Skin of body (tissue), 2 donors: Measurements from ENCODE around the gene SPO11. TPM values are rescaled to one million over a fixed set of nuclear protein-coding genes. Genes with fewer than 3 reads are reported as not detected.

Source experiments
- DNase-seq: peaks from one replicate; lab custom pipeline; 2025; lab: John Stamatoyannopoulos, UW
- total RNA-seq: library from RNA; depleted of rRNA; stranded (reverse); fragments of >200 nt; gene quantifications from one replicate; pipeline ENCODE4 v1.2.3, GENCODE V29; 2014

SPO11 gene
- total RNA-seq, 1 donor from 2014 or later: not detected

DNA sequence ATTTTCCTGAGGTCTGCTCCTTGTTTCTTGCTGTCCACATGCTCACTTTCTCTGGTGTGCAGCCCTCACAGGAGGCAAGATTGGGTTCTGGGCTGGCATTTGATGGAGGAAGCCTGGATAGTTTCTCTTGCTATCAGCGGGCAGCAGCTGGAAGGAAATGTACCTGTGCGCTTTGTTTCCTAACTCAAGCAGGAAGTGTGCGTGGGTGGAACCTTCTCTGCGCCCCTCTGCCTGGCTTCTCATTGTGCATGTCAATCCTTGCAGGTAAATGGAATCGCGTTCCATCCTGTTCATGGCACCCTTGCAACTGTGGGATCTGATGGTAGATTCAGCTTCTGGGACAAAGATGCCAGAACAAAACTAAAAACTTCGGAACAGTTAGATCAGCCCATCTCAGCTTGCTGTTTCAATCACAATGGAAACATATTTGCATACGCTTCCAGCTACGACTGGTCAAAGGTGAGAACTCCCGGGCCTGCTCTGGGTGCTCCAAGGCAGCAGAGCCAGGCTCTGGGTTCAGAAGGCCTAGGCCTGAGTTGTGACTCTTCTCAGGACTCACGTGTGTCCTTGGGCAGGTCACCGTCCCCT, 44.8 kb downstream of the SPO11 start:
- no peak for DNase-seq

DNA sequence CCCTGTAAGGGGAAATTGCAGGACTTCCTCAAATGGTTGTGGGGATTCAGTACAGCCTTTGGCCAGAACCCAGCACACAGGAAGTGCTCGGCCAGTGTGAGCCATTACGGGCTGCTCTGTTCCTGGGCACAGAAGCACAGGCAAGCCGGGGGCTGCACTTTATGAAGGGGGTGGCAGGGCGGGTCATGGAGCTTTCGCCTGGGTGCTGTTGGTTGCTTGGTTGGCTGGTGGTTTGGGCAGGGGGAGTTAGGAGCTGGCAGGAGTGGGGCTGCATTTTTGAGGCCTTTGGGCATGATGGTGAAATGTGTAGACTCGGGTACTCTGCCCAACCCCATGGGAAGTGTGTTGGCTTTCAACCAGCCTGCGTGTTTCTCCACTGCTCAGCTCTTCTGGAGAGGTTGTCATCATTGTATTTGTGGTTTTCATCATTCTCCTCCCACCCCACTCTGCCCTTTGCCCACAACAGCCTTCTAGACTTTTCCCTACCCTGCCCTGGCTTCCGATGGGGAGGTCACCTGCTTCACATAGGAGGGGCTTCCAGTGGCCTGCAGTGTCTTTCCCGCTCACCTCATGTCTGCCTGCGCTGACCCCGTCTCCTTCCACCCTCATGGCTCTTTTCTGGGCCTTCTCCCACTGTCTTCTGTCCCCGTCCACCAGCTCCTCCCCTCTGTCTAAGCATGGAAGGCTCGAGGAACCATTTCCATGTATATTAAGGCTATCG, 45.5 kb downstream of the SPO11 start:
- DNase-seq: no peak

DNA sequence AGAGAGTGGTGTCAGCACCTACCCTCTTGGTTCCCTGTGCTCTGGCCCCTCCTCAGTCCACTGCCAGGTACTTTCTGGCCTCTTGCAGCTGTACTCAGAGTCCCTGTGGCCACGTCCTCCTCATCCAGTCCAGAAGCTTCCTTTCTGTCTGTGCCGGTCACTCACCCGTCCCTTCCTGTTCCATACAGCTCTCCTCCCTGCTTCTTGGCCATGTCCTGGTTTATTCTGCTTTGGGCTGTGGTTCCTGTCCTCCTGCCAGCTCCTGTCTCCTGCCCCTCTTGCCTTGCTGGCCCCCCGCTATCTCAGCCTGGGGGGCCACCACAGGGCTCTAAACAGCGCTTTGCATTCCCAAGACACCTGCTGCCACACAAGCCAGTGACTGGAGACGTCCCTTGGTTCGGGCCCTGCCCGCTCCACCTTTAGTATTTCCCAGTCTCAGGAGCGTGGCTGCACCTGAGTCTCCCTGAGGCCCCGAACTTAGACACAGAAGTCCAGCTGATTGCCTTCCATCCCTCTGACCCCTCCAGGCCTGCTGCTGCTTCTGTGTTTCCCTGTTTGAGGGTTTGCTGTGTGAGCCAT, 46.1 kb downstream of the SPO11 start:
- DNase-seq: no peak

DNA sequence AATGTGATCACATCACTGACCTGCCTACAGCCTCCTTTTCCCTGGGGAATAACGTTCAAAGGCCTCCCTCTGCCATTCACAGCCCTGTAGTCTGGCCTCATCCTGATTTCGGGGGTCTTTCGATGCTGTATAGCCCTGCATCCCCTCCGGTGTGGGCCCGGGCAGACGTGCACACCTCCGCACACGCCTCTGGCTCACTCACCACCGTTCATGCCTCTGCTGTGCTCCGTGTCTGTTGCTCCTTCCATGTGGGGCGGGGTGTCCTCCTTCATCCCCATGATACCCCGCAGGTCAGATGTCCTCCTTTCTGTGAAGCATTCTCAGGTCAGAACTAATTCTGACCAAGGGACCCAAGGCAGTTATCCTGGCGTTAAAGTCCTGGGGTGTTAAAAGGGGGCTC, 47.7 kb downstream of the SPO11 start:
- no peak for DNase-seq

DNA sequence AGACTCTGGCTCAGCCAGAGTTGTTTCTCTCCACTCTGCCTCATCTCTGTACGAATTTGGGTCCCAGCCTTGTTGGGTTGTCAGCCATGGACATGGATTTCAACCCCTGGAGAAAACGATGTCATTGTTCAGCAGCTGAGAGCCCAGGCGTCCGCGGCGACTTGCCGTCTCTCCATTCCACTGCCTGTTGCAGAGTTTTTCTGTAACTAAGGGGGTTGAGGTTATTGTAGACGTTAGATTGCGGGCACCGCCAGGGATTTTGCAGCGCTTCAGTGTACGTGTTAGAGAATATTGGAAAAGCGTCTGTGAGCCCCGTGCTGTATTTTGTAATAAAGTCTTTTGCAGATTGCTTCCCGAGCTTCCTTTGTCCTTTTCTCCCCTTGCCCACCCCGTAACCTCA, 48.5 kb downstream of the SPO11 start:
- no peak for DNase-seq

DNA sequence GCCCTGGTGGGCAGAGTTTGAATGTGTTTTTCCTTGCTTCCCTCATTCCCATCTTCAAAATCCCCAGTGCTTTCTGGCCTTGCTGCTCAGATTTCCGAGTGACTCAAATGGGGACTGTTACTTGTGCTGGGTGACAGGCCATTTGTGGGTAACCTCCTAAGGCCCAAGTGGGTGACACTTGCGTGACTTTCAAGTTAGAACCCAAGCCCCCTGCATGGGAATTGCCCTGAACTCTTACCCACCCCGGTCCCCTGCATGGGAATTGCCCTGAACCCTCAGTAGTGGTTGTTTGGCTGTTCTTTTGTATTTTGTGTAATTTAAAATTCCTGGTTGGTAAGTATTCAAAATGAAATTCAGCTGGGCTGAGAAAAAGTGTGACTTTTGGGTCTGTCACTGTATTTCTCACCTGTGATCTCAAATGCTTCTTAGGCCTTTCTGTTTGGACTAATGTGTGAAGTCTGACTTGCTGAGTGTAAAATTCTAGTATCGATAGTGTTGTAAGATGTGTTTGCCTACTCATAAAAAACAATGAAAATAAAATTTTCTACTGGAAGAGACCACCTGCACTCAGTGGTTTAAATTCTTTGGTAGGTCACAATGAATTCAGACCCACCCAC, 49.2 kb downstream of the SPO11 start:
- no peak for DNase-seq

DNA sequence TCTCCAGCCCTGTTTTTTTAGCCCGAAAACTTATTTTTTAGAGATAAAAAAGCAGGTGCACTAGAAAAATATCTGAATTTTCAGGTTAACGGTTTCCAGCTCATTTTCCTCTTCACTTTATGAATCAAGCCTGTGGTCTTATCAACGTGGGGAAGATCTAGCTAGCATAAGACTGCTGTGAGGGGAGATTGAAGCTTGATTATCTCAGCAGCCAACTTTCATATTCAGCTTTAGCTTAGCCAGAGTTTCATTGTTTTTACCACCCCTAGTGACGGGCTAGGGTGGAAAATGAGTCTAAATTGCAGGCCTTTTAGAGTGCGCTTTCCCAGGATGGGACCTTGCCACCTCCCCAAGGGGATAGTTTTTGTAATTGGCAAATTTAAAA, 49.7 kb downstream of the SPO11 start:
- no peak for DNase-seq

DNA sequence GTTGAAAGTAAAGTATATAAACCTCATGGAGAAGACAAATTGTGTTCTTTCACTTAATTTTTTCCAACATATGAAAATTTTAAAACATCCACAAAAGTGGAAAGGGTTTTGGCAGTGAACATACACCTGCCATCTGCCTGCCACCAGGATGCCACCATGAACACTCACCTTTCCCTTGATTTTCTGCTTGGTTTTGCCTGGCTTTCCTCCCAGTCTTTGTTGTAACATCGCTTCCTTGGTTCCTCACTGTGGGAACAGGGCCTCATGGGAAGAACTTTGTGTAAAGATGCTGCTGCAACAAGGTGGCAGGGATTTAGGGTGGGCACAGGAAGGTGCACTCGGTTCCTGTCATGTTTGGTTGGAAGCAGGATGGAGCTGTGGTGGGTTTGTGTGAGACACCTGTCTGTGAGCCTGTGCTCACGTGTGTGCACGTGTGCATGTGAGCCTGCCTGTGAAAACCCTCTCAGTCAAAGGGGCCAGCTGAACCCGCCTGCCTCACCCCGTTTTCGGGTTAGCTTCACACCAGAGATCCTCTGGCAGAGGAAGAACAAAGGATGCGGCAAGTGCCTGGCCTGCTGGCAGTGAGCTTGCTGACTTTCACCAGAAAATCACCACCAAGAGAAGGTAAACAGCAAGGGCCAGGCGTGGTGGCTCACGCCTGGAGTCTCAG, 50.6 kb downstream of the SPO11 start:
- DNase-seq: no peak

DNA sequence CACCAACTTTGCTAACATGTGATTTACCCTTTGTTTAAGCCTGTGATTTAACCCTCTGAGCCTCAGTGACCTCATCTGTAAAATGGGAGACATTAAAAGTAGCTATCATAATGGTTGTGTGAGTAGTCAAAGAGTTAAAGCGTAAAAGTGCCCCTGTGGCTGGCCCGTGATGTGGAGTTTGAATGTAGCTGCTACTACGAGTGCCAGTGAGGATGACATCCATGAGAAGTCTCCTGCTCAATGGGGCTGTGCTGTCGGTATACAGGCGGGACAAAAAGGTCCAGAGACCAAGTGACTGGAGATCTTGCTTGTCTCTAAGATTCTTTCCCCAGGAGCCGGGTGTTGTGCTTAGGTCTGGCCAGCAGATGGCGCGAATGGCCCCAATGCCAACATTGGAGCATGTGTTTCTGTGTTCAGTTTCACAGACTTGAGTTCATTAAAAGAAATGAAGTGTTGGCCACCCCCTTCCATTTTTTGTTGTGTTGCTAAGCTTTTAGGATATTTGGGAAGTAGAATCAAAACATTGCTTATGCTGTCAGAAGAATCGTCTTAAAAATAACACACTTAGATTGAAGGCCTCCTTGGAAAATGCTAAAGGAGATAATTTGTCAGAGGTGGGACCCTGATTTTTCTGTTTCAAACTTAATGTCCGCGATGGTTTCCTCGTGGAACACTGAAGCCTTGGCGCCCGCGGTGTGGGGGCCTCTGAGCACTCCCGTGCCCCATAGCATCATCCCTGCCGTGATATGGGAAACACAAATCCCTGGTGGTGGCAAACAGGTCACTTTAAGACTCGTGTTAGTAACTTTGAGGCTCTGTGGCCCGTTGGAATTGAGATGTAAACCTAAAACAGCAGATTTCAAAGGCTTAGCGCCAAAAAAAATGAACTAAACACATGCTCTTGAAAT, 52.2 kb downstream of the SPO11 start:
- peak; percentile 89 for DNase-seq

DNA sequence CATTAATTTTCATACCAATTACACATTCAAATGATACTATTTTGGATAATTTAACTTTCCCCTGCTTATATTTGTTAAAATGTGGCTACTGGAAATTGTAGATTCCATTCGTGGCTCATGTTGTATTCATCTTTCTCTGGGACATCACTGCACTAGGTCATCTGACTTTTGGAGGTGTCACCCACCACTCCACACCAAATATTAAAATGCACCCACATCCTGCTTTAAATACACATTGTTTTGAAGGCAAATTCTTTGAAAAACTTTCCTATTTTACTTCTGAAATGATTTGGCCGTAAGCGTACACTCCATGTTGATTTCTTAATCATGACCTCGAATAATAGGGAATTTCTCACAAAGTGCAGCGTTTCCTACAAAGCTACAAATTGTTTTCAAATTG, 52.9 kb downstream of the SPO11 start:
- no peak for DNase-seq

DNA sequence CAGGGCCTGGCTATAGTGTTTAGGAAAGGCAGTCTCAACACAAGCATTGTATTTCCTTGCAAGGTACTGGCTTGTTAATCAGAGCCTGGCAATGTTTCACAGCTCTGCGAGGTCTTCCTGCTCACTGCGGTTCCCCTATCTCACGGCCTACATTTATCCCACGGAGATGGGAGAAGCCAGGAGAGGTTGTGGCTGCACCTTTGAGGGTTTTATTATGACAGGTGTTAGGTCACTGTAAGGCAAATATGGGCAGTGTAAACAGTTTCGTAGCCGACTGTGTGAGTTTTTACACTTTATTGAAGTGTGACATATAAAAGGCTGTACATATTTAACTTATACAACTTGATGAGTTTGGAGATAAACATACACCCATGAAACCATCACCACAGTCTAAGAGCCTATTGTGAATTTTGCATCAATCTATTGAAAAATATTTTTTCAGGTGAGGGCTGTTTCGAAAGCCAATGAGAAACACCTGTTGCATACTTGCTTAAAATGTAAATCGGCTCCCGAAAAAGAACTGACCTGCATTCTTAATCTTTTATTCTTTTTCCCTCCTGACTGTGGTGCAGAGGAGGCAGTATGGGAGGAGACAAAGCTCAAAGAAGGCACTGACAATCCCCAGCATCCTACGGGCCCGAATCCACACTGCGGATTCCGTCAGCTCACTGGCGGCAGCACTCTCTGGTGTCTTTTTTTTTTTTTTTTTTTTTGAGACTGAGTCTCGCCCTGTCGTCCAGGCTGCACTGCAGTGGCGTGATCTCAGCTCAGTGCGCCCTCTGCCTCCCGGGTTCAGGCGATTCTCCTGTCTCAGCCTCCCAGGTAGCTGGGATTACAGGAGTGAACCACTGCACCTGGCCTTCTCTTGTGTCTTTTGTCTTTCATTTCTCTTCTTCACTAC, 54.1 kb downstream of the SPO11 start:
- no peak for DNase-seq

DNA sequence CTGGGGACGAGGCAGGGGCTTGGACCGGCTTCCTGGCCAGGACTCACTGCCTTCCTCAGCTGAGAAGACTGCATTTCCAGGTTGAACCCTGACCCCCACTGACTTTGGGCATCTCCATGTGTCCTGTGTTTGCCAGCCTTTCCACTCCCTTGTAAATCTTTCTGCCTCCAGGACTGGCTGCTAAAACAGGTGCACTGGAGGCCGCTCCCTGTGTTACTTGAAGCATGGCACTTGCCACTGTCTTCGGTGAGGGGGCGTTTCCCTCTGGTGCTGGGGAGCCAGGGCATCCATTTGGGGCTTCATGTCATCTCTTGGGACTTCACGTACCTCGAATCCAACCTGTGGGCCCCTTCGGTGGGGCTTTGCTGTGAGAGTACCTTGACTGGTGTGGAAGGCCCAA, 54.9 kb downstream of the SPO11 start:
- DNase-seq: no peak

DNA sequence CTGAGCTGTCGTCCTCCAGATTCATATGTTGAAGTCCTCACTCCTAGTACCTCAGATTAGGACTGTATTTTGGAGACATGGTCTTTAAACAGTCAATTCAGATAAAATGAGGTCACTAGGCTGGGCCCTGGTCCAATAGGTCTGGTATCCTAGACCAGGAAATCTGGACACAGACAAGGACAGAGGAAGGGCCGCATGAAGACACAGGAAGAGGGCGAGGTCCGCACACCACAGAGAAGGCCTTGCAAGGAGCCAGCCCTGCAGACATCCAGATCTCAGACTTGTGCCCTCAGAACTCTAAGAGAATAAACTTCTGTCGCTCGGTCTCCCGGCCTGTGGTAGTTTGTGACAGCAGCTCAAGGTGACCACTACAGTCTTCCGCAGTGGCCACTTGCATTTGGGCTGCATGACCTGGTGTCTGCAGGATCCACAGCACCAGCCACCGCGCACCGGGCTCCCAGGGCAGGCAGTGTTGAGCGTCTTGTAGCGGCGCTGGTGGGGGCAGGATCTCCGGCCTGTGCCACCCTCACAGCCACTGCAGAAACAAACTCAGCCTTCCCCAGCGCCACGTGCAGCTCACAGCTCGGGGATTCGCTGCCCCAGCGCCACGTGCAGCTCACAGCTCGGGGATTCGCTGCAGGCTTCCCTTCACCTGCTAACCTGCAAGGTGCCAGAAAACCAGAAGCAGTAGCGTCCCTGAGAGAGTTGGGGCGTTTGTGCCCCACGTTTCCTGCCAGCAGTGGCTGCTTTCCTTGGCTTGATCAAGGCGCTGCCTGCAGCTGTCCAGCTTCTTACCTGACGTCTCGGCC, 55.6 kb downstream of the SPO11 start:
- DNase-seq: no peak

DNA sequence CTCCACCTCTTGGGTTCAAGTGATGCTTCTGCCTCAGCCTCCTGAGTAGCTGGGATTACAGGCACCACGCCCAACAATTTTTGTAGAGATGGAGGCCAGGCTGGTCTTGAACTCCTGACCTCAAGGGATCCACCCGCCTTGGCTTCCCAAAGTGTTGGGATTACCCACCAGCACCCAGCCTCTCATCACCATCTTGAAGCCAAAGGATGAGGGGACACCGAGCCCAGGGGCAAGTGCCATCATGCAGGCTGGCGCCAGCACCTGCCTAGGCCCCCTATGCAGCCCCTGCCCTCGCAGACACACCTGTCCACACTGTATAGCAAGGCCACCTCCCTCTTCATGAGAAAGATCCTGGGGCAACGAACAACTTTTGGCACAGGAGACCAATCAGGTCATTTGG, 56.3 kb downstream of the SPO11 start:
- DNase-seq: no peak

DNA sequence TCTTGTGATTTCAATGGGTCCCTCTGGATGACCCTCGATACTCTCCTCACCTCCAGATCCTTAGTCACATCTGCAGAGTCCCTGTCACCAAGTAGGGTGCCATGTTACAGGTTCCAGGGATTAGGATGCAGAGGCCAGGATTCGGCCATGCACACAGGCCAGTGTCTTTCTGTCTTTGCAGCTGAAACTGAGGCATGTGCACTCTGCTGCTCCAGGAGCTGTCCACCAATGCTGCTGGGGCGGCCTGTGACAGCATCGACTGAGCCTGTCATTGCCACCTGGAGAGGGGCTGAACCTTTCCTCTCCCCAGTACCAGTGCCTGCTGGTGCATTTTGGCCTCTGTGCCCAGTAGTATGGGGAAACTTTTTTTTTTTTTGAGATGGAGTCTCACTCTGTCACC, 57.2 kb downstream of the SPO11 start:
- DNase-seq: no peak

DNA sequence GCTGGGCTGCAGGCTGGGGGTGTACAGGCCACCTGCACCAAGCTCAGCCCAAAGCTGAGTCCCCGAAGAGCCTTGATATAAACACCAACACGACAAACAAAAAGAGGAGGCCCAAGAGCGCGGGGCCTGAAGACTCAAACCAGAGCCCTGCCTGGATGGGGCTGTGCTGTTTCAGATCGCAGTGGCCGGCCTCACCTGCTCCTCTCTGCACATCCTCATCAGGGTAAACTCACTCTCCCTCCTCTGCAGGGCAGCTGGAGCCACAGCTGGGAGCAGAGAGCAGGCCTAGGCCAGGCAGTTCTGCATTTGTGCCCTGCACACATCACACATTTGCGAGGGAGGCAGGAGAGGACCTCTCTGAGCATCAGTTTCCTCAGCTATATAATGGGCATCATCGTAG, 57.9 kb downstream of the SPO11 start:
- no peak for DNase-seq

DNA sequence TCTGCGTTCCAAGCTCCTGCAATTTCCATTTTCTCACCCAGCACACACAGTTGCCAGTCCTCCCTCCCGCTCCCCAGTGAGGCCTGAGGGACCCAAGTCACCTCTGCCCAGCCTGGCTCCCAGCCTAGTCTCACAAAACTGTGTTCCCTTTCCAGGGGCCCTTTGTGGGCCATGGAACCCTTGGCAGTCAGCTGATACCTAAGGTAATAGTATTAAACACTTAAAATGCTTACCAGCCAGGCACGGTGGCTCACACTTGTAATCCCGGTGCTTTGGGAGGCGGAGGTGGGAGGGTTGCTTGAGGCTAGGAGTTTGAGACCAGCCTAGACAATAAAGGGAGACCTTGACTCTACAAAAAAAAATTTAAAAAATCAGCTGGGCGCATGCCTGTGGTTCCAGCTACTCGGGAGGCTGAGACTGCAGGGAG, 58.4 kb downstream of the SPO11 start:
- DNase-seq: no peak

DNA sequence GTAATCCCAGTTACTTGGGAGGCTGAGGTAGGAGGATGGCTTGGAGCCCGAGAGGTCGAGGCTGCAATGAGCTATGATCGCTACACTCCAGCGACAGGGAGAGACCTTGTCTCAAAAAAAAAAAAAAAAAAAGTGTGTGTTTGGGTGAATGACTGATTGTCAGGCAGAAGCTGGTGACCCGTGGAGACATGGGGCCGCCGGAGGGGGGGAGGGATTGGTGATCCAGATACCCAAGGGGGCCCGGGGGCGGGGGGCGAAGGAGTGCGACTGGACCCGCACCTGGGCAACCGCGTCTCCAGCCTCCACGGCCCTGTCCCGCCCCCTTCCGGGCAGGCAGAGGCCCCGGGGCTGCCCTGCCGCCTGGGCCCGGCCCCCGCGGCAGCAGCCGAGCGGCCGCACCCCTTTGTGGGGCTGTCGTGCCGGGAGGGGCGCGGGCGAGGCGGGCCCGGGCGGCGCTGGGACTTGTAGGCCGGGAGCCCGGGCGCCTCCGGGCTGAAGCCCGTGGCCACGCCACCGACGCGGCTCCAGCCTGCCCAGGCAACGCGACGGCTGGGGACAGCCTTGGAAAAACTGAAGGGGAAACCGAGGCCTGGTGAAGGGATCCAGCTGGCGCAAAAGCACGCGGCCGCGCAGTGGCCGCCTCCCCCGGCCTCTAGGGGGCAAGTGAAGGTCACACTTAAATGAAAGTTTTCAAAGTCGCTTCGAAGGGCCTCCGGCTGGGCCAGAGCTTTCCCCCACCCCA, 59.5 kb downstream of the SPO11 start:
- peak; percentile 19 for DNase-seq
